SKM-1 (cell line): Measurements from ENCODE around the gene SERINC1.
A peak's percentile ranks its signal among the peaks of the same experiment; 100 is the strongest.
"Not testable (repeated sequence)": the region's sequence is repeated elsewhere in the genome, so short reads cannot be mapped to it uniquely, and the experiment has no call there.

ENCODE experiments used
- DNase-seq: peaks from one replicate; lab custom pipeline; 2025; ENCODE audit not compliant: unreplicated experiment; lab: John Stamatoyannopoulos, UW

The SERINC1 gene

GRCh38 chr6:122471107-122472021 is at the start of gene SERINC1:
TSS of gene SERINC1 (minus strand) at chr6:122471807. CDS start at chr6:122471737, 70 bp downstream.
- peak; percentile 90 for DNase-seq

GRCh38 chr6:122511193-122511924 is 39.8 kb upstream of the SERINC1 start:
- DNase-seq = no peak

- DNase-seq = not testable (repeated sequence)
Observed at GRCh38 chr6:122505170-122505569, 33.6 kb upstream of the SERINC1 start.

GRCh38 chr6:122501475-122501874 is 29.9 kb upstream of the SERINC1 start:
- no peak for DNase-seq

GRCh38 chr6:122495612-122496011 is 24.0 kb upstream of the SERINC1 start:
- no peak for DNase-seq

- no peak for DNase-seq
Observed at GRCh38 chr6:122494665-122495272, 23.2 kb upstream of the SERINC1 start.

- DNase-seq = peak; percentile 36
Observed at GRCh38 chr6:122491919-122492555, 20.4 kb upstream of the SERINC1 start.

GRCh38 chr6:122490607-122491006 is 19.0 kb upstream of the SERINC1 start:
- no peak for DNase-seq

GRCh38 chr6:122484760-122485159 is 13.2 kb upstream of the SERINC1 start:
- peak; percentile 24 for DNase-seq

- no peak for DNase-seq
Observed at GRCh38 chr6:122482750-122483080, 11.1 kb upstream of the SERINC1 start.

GRCh38 chr6:122476131-122476530 is 4.5 kb upstream of the SERINC1 start:
- DNase-seq = no peak

GRCh38 chr6:122472022-122472340 is 374 bp upstream of the SERINC1 start:
- DNase-seq = peak; percentile 75

- DNase-seq = no peak
Observed at GRCh38 chr6:122461885-122462284, 9.7 kb downstream of the SERINC1 start.

GRCh38 chr6:122459865-122460416 is 11.7 kb downstream of the SERINC1 start:
- DNase-seq = not testable (repeated sequence)

- no peak for DNase-seq
Observed at GRCh38 chr6:122459240-122459639, 12.4 kb downstream of the SERINC1 start.

GRCh38 chr6:122458087-122458486 is 13.5 kb downstream of the SERINC1 start:
- no peak for DNase-seq

GRCh38 chr6:122455116-122455515 is 16.5 kb downstream of the SERINC1 start:
- DNase-seq = not testable (repeated sequence)

- no peak for DNase-seq
Observed at GRCh38 chr6:122454673-122455072, 16.9 kb downstream of the SERINC1 start.

GRCh38 chr6:122452509-122452908 is 19.1 kb downstream of the SERINC1 start:
- no peak for DNase-seq

GRCh38 chr6:122449069-122449468 is 22.5 kb downstream of the SERINC1 start:
- DNase-seq = no peak

- no peak for DNase-seq
Observed at GRCh38 chr6:122445274-122445673, 26.3 kb downstream of the SERINC1 start.
